HG03432 (cell line): ENCODE measurements around the gene PDE1C.

ENCODE experiments used
- ATAC-seq: cut with Tn5 transposase; IDR thresholded peaks from one replicate; pipeline ENCODE4 v1.9.1; 2021; ENCODE audit warnings: mild to moderate bottlenecking, moderate library complexity; ENCODE audit not compliant: unreplicated experiment

The PDE1C gene

DNA sequence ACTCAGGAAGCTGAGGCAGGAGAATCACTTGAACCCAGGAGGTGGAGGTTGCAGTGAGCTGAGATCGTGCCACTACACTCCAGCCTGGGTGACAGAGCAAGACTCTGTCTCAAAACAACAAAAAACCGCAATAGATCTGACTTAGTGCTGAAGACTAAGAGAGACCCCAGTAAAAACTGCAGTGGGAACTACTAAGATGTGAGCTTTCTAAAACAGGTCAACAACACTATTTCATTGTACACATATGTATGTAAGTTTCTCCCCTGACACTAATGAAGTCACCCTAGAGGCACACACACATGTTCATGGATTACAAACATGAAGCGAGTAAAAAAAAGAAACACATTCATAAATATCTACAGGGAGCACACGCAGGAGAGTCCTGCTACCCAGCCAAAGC lies 68.3 kb downstream of the PDE1C start:
- ATAC-seq, result no peak

DNA sequence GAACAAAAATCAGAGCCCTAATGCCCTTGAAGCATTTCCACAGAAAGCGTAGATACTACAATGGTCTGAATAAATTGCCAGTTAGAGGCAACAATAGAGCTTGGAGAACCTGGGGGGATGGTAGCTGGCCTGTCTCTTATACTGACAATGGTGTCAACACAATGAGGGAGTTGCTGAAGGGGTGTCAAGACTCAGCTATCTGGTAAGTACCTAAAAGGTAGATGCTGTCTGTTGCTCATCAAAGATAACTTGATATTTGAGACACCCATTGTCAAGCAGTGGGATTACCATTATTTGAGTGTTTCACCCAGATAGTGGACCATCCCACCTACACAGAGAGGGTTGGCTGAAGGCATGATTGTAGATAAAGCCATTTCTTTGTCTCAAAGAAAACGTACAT lies 72.8 kb downstream of the PDE1C start:
- ATAC-seq, result no peak

GRCh38 chr7:31995134-31995533 lies 75.1 kb downstream of the PDE1C start:
- ATAC-seq, result no peak

GRCh38 chr7:31991846-31992245 lies 78.4 kb downstream of the PDE1C start:
- ATAC-seq, result no peak

DNA sequence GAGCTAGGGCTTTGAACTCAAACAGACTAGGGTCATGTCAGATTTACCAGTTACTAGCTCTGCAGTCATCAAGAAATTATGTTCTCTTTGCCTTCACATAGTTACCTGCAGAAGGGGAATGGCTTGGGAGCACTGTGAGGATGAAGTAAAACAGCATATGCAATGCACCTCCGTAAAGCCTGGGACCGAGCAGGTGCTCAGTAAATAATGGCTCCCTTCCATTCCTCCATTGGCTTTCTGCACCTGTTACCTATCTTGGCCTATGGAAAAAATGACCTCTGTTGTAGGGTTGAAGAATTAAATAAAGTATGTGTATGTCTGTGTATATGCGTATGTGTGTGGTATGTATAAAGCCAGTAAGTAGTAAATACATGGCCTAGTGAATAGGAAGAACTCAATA lies 78.8 kb downstream of the PDE1C start:
- ATAC-seq, result no peak

DNA sequence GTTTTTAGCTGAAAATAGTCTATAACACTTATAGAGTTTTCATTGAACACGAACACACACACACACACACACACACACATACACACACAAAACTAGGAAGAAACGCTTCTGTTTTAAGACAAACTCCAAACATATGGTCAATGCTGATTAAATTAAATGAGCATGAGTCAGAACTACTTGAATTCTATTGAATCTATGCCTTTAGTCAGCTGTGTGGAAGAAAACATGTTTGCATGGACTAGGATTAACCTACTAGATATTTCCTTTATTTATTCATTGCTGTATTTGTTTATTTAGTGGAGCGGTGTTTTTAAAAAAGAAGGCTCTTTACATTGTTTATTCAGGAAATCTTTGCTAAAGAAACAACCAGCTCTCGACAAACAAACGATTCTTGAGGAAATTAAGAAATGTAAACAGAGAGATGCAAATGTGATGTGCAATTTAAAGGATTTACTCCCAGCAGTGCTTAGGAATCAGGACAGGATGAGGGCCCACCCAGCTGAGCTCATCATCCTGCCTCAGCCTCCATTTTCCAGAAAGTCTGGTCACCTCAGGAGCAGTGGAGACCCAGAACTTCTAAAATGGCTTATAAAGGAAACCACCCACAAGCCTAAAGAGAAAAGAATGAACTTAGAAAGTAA lies 83.2 kb downstream of the PDE1C start:
- ATAC-seq, result no peak

GRCh38 chr7:31982962-31983361 lies 87.2 kb downstream of the PDE1C start:
- no peak for ATAC-seq

DNA sequence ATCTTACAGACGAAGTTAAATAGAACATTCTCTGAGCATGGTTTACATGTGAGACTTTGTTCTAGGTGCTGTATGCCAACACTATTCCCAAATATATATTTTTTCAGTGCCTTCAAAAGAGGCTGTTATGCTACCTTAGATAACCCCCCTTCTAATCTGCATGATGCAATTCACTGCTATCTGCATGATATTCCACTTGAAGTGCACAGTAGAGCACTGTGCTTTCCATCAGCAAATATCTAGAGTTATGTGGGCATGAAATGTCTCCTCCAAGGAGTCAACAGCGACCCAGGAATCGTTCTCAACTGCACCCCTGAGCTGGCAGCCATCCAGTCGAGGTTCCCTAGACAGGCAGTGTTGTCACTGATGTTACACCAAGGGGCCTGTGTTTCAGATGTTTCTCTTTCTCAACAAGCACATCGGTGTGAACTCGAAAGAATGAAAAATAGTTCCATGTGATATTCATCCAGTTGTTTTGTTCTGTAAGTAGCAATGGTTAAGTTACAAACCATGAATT lies 88.3 kb downstream of the PDE1C start:
- no peak for ATAC-seq

- ATAC-seq, result no peak
Measured at GRCh38 chr7:31979690-31980330, 90.4 kb downstream of the PDE1C start.

GRCh38 chr7:31975546-31975945 lies 94.7 kb downstream of the PDE1C start:
- no peak for ATAC-seq

DNA sequence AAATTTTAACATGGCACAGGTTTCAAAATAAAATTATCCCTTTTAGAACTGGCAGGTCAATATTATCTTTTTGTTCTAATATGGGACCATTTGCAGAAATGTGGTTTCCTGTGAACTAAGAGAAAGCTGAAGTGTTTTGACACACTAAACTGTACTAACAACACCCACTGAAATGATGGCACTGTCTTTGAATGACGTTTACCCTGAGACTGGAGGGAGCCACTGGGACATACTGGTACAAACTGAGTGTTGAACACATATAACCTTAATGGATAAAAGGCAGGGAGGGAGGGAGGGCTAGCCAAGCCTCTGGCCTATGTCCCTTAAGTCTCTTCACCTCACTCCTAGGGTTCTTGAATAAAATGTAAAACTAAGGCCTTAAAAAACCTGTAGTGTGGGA lies 95.9 kb downstream of the PDE1C start:
- no peak for ATAC-seq

DNA sequence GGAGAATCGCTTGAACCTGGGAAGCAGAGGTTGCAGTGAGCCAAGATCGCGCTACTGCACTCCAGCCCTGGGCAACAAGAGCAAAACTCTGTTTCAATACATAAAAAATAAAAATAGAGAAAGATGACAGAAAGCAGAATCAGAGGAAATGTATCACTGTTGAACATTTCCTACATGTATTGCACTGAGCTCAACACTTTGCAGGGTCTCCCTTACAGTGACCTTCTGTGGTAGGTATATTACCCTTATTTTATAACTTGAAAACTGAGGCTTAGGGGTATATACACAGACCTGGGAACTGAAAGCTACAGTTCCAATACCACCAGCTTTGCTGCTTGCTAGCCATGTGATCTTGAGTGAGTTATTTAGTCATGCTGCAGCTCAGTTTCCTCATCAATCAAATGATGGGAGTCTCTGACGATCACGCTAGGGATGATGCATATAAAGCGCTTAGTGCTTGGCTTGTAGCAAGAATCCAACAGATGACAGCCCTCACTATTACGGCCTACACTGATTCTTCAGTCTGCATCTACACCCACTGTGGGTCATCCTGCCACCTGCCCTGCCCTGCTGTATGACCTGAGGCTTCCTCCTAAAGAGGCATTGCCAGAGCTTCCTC lies 99.0 kb downstream of the PDE1C start:
- no peak for ATAC-seq

- no peak for ATAC-seq
Measured at GRCh38 chr7:31970501-31970900, 99.7 kb downstream of the PDE1C start.

- ATAC-seq, result no peak
Measured at GRCh38 chr7:31963569-31964175, 106.5 kb downstream of the PDE1C start.

GRCh38 chr7:31962246-31962645 lies 108.0 kb downstream of the PDE1C start:
- ATAC-seq, result no peak

DNA sequence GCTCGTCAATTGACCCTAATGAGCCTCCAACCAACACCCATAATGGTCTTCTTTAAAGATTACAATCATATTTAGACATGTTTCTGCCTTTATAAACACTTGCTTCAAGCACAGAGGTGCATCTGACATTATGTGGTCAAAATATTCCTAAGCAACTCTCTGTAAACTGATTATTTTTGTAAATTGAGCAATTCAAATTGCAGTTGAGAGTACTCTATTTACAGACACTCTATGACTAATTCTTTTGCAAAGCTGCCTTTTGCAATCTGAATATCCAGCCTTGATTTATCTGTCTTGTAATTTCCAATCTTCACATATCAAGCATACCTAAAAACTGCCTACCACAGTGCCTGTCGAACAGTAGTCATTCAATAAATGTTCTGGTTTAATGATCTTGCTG lies 112.0 kb downstream of the PDE1C start:
- no peak for ATAC-seq

- no peak for ATAC-seq
Measured at GRCh38 chr7:31957756-31958155, 112.5 kb downstream of the PDE1C start.

DNA sequence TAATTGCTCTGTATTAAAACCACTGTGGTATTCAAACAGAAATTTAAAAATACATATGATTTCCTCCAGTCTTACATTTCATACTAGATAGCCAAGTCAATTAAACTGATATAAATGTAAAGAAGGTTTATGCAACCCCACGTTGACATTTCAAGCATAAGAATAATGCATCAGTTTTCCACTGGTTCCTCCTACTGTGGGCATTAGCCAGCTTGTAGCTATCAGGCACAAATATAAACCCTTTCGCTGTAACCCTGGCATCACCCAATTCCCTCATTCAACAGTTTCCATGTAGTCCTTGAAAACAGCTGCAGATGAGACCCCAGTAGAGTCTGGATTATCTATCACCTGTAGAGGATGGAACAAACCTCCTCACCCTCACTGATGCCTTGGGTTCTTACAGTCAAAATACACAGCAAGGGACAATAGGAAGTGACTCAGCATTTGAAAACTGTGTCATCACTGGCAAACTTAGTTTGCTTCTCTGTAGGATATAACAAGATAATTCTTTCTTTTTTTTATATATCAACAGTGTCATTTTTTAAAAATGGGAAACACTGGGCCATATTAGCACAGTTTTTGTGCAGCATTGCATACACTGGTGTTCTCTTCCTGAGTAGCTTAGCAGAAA lies 113.0 kb downstream of the PDE1C start:
- ATAC-seq, result no peak

DNA sequence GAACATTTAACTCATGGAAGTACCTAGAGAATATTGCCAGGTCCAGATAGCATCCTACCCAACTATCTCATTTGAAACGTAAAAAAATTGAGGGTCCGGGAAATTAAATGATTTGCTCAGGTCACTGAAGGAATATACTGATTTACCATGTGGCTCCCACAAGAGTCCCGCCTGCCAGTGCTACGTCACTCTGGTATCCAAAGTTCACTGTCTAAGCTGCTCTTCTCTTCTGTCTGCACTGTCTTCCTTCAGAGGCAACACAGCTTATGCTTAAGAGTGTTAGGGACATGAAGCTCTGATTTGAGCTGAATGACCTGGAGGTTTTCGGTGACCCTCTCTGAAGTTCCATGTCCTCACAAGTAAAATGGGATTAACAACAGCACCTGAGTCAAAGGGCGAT lies 114.6 kb downstream of the PDE1C start:
- ATAC-seq, result no peak

DNA sequence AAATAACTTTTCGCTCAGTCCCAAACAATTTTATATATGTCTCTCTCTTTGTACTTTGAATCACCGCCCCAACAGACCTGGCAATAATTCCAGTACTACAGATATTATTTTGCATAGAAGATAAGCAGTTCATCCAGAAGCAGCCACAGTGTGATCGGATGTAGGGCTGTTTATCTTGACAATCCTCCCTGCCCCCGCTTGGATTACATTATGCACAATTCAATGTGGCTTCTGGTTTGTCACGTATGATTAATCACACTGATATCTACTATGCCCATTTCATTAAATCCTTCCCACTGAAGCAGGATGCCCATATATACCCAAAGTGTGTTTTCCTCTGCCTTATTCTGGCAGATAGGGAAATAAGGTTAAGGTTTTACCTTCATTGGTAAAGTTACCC lies 115.2 kb downstream of the PDE1C start:
- no peak for ATAC-seq

DNA sequence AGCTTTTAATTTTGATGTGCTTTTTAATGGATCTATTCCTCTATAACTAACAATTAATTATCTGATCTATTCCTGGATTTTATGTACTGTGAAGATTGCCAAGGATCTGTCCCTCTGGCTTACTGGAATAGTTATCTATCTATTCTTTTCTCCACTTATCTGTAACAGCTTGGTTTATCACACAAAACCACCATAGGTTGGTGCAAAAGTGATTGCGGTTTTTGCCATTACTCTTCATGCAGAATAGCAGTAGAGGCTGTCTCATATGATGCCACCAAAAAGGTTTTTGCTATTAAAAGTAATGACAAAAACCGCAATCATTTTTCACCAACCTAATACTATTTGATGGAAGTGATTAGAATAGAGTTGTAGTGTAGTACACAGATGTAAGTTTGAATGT lies 115.7 kb downstream of the PDE1C start:
- no peak for ATAC-seq
